Testis (tissue), 2 donors: ENCODE measurements around the gene ACSS1.

Experiments
- POLR2A ChIP-seq: fragments of 450-650 bp; IDR thresholded peaks from one replicate; pipeline ENCODE4 v1.6.1; 2017; ENCODE audit warnings: antibody characterized with exemption, mild to moderate bottlenecking, moderate library complexity
- TF ChIP-seq, protein P1 (sequence below), 3 experiments: fragments of 450-650 bp in 2 of 3; fragments of 200-600 bp in 1 of 3; sonication (generic) in 1 of 3; IDR thresholded peaks; one replicate each; pipeline ENCODE4 v1.5.1; 2016 to 2019; ENCODE audit warnings: antibody characterized with exemption in 3 of 3, mild to moderate bottlenecking in 2 of 3, moderate library complexity in 1 of 3

DNA sequence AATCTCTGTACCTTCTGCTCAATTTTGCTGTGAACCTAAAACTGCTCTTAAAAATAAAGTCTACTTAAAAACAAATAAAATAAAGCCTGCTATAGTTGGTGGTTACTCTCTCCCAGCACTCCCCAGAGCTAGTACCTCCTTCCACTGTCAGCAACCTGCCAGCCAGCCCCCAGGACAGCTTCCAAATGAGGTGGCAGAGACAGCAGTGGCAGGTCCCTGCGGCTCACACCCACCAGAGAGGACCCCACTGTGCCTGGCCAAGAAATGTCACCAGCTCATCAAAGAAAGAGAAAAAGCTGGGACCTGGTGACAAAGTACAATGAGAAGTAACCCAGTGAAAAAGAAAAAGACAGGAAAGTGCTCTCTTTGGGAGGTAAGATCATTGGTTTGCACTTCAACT is 80.6 kb downstream of the ACSS1 start:
- TF ChIP-seq, protein P1, sequence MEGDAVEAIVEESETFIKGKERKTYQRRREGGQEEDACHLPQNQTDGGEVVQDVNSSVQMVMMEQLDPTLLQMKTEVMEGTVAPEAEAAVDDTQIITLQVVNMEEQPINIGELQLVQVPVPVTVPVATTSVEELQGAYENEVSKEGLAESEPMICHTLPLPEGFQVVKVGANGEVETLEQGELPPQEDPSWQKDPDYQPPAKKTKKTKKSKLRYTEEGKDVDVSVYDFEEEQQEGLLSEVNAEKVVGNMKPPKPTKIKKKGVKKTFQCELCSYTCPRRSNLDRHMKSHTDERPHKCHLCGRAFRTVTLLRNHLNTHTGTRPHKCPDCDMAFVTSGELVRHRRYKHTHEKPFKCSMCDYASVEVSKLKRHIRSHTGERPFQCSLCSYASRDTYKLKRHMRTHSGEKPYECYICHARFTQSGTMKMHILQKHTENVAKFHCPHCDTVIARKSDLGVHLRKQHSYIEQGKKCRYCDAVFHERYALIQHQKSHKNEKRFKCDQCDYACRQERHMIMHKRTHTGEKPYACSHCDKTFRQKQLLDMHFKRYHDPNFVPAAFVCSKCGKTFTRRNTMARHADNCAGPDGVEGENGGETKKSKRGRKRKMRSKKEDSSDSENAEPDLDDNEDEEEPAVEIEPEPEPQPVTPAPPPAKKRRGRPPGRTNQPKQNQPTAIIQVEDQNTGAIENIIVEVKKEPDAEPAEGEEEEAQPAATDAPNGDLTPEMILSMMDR (IDR thresholded peaks at IDR 0.05), result no peak
- no peak for TF ChIP-seq POLR2A
